K562 (cell line): ENCODE data around the gene CD82. TPM values are rescaled to one million over a fixed set of nuclear protein-coding genes. Genes with fewer than 3 reads are reported as not detected.

Experiments used
- ATAC-seq: fragments of 200-7000 bp; cut with Tn5 transposase; 3 replicates; pipeline ENCODE4 v1.9.1; 2020; ENCODE audit warnings: moderate library complexity
- BruUV-seq: library from RNA; stranded (reverse); fragments of 400-500 nt; replicated peaks from 2 replicates; lab custom pipeline; 2021; lab: Mats Ljungman, UMichigan
- CTCF ChIA-PET: fragments of 300-600 bp; formaldehyde crosslinking; extraction: SDS; loops from one replicate; lab custom pipeline; 2021; ENCODE audit warnings: low intra/inter-chr PET ratio; lab: Yijun Ruan, JAX
- POLR2A ChIA-PET: fragments of 300-600, 350-650 bp; sonication (Branson Sonifier 250); formaldehyde crosslinking; extraction: SDS; loops from one replicate; lab custom pipeline; 2021; ENCODE audit warnings: antibody characterized with exemption, inconsistent platforms; lab: Yijun Ruan, JAX
- DNase-seq, 4 experiments: peaks; one replicate each; pipeline versions ENCODE4 v3.0.0 to v3.0.0-alpha.2; 2011 to 2018; ENCODE audit warnings: low spot score in 3 of 4, mixed read lengths in 3 of 4; ENCODE audit errors: extremely low read depth in 1 of 4
- FAIRE-seq: peaks from 2 replicates; lab custom pipeline; 2011; peaks lifted over from hg19 to GRCh38; lab: Jason Lieb, UNC
- H2AFZ ChIP-seq: 2 replicates; pipeline ENCODE4 v1.6.0; 2011; ENCODE audit warnings: low read depth, low read length, control low read depth, inconsistent platforms
- H3K27ac ChIP-seq: fragments of 200-600 bp; 3 replicates; pipeline ENCODE4 v1.8.0; 2011; ENCODE audit warnings: low read depth, mild to moderate bottlenecking, control low read depth, inconsistent platforms, low read length, moderate library complexity, mixed read lengths; ENCODE audit errors: extremely low read depth
- H3K27me3 ChIP-seq, 2 experiments: fragments of 300-600 bp in 1 of 2; 2 replicates in 1 of 2; 3 replicates in 1 of 2; pipeline versions ENCODE4 v1.6.0 to v1.8.0; 2011; ENCODE audit warnings: inconsistent platforms in 2 of 2, low read length in 2 of 2, mild to moderate bottlenecking in 1 of 2, mixed read lengths in 1 of 2, moderate library complexity in 1 of 2; ENCODE audit not compliant: control insufficient read depth in 2 of 2, insufficient read depth in 2 of 2
- H3K36me3 ChIP-seq: fragments of 300-600 bp; 3 replicates; pipeline ENCODE4 v1.8.0; 2011; ENCODE audit warnings: mild to moderate bottlenecking, low read length, inconsistent platforms; ENCODE audit not compliant: control insufficient read depth, insufficient read depth
- H3K4me1 ChIP-seq, 2 experiments: fragments of 200-600 bp in 1 of 2; replicated peaks in 1 of 2; 2 replicates in 1 of 2; 3 replicates in 1 of 2; pipeline versions ENCODE4 v1.5.1 to v1.8.0; 2011; ENCODE audit warnings: inconsistent platforms in 2 of 2, low read length in 2 of 2, mild to moderate bottlenecking in 1 of 2, mixed read lengths in 1 of 2, moderate library complexity in 1 of 2; ENCODE audit not compliant: control insufficient read depth in 2 of 2, insufficient read depth in 2 of 2
- H3K4me2 ChIP-seq: 2 replicates; pipeline ENCODE4 v1.6.1; 2011; ENCODE audit warnings: low read length, control low read depth, inconsistent platforms, mixed read lengths; ENCODE audit not compliant: insufficient read depth
- H3K4me3 ChIP-seq: fragments of 200-600 bp; sonication (generic), shearing (Covaris generic); 2 replicates; pipeline ENCODE4 v1.5.1; 2016; ENCODE audit warnings: control low read depth, inconsistent platforms
- H3K79me2 ChIP-seq: fragments of 200-600 bp; 3 replicates; pipeline ENCODE4 v1.8.0; 2011; ENCODE audit warnings: low read length, inconsistent platforms; ENCODE audit not compliant: control insufficient read depth, insufficient read depth
- H3K9ac ChIP-seq, 2 experiments: 2 replicates each; pipeline versions ENCODE4 v1.6.0 to v1.6.1; 2011; ENCODE audit warnings: low read depth in 2 of 2, low read length in 2 of 2, control low read depth in 1 of 2, inconsistent platforms in 1 of 2, mild to moderate bottlenecking in 1 of 2, mixed read lengths in 1 of 2; ENCODE audit not compliant: insufficient read depth in 1 of 2
- H3K9me1 ChIP-seq: one replicate; pipeline ENCODE4 v1.6.0; 2011; ENCODE audit warnings: inconsistent platforms, mild to moderate bottlenecking, low read length, moderate library complexity; ENCODE audit not compliant: control insufficient read depth, insufficient read depth
- H3K9me3 ChIP-seq: replicated peaks from 2 replicates; pipeline ENCODE4 v1.5.1; 2011; ENCODE audit warnings: low read depth, low read length, inconsistent platforms; ENCODE audit not compliant: control insufficient read depth, insufficient read depth
- H4K20me1 ChIP-seq: replicated peaks from 2 replicates; pipeline ENCODE4 v1.6.1; 2011; ENCODE audit warnings: low read length, inconsistent platforms, mixed read lengths; ENCODE audit not compliant: control insufficient read depth, insufficient read depth
- KLF10 ChIP-seq: fragments of 250-450 bp; sonication (Bioruptor Pico); IDR thresholded peaks from 2 replicates; pipeline ENCODE4 v1.6.1; 2021; ENCODE audit warnings: matching md5 sums
- SIRT6 ChIP-seq: IDR thresholded peaks from one replicate; pipeline ENCODE4 v1.6.1; 2012; ENCODE audit warnings: low read depth, mild to moderate bottlenecking, control low read depth, inconsistent platforms, low read length, moderate library complexity
- SRSF9 ChIP-seq: fragments of 200-400 bp; formaldehyde crosslinking; IDR thresholded peaks from 2 replicates; pipeline ENCODE4 v1.6.1; 2017; ENCODE audit warnings: low read depth, low read length, borderline replicate concordance
- TARDBP ChIP-seq: fragments of 450-650 bp; IDR thresholded peaks from 2 replicates; pipeline ENCODE4 v1.6.1; 2016
- ZNF668 ChIP-seq: fragments of 250-450 bp; sonication (Bioruptor Pico); IDR thresholded peaks from 2 replicates; pipeline ENCODE4 v1.8.0; 2022; ENCODE audit warnings: mild to moderate bottlenecking, inconsistent platforms
- ZNF699 ChIP-seq: fragments of 250-450 bp; sonication (Bioruptor Pico); IDR thresholded peaks from 2 replicates; pipeline ENCODE4 v1.8.0; 2021; ENCODE audit warnings: mild to moderate bottlenecking, moderate library complexity; ENCODE audit not compliant: insufficient replicate concordance
- WGBS: fragments of 100-300 bp; shearing (Covaris generic); methylation state at CpG from one replicate; pipeline ENCODE4 v1.1.6; 2016; ENCODE audit warnings: low coverage, mixed read lengths; ENCODE audit not compliant: insufficient coverage; ENCODE audit errors: missing lambda C conversion rate; 5-methylcytosine and 5-hydroxymethylcytosine counted together
- in situ Hi-C: fragments of 300-500 bp; cut with MboI; formaldehyde crosslinking; loops from 4 replicates; pipeline ENCODE4 v1.15.0; 2018; ENCODE audit warnings: inconsistent platforms, mixed read lengths
- intact Hi-C: fragments of 100-400 bp; cut with micrococcal nuclease; formaldehyde crosslinking; loops from 2 replicates; pipeline ENCODE4 v1.14.2; 2022
- polyA plus RNA-seq, 8 experiments: library from polyadenylated mRNA; depleted of rRNA in 4 of 8; stranded (reverse) in 5 of 8; unstranded in 3 of 8; fragments of >200 nt; fragmentation: Nextera tagmentation in 2 of 8; fragmentation: Illumina TruSeq in 1 of 8; extraction: Ambion mirVana in 2 of 8; extraction: Trizol in 1 of 8; gene quantifications; 2 replicates each; pipeline versions ENCODE4 v1.2.1 to v1.2.3, GENCODE V29; 2011 to 2014; ENCODE audit warnings: inconsistent platforms in 1 of 8, missing spikeins in 1 of 8
- total RNA-seq, 7 experiments: library from RNA; depleted of rRNA in 6 of 7; stranded (reverse); fragments of >200 nt in 6 of 7; fragmentation: Illumina TruSeq in 2 of 7; extraction: Trizol in 2 of 7; gene quantifications; 2 replicates each; pipeline versions ENCODE4 v1.2.1 to v1.2.3, GENCODE V29; 2011 to 2021; ENCODE audit warnings: low replicate concordance in 1 of 7
- TF ChIP-seq, protein P1 (sequence below): fragments of 250-450 bp; sonication (Bioruptor Pico); IDR thresholded peaks from 2 replicates; pipeline ENCODE4 v1.5.0; 2021; ENCODE audit warnings: mild to moderate bottlenecking, borderline replicate concordance
- TF ChIP-seq, protein P2 (sequence below), 2 experiments: IDR thresholded peaks in 1 of 2; conservative IDR thresholded peaks in 1 of 2; 2 replicates each; pipeline ENCODE4 v1.6.1; 2016; ENCODE audit warnings: low read depth in 2 of 2, mild to moderate bottlenecking in 1 of 2, missing compliant biosample characterization in 1 of 2, missing genetic modification characterization in 1 of 2, moderate library complexity in 1 of 2
- TF ChIP-seq, protein P3 (sequence below): fragments of 250-450 bp; sonication (Bioruptor Pico); IDR thresholded peaks from 2 replicates; pipeline ENCODE4 v1.4.0; 2020; ENCODE audit warnings: borderline replicate concordance
- TF ChIP-seq, protein P4 (sequence below), 3 experiments: IDR thresholded peaks in 2 of 3; conservative IDR thresholded peaks in 1 of 3; 2 replicates each; pipeline ENCODE4 v1.5.1; 2011 to 2012; ENCODE audit warnings: low read length in 3 of 3, mild to moderate bottlenecking in 3 of 3, control low read depth in 2 of 3, improper control_type of control experiment in 1 of 3, inconsistent platforms in 1 of 3, low read depth in 1 of 3, mixed read lengths in 1 of 3, moderate library complexity in 1 of 3; ENCODE audit not compliant: insufficient read depth in 2 of 3

The CD82 gene
- total and polyA plus RNA-seq, 9 of the 15 experiments (the other 6 are each of a cell fraction or from before 2014, with no cell fraction given), result 0.27 to 9.4 (median 3.0) TPM

DNA sequence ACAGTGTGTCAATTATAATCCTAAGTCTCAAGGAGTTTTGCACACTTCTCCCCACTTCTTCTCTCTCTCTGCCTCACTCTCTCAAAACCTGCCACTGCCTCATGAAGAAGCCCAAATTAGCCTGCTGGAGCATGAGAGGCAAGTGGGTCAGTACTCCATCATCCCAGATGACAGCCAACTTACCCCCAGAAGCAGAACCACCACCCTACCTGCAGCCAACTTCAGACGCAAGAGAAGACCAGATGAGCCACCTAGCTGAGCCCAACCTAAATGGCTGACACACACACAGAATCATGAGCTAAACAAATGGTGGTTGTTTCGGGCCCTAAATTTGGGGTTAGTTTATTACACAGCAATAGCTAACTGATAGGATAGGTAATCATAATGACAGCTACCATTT is 61.2 kb downstream of the CD82 start (continued):
- TF ChIP-seq, protein P1, sequence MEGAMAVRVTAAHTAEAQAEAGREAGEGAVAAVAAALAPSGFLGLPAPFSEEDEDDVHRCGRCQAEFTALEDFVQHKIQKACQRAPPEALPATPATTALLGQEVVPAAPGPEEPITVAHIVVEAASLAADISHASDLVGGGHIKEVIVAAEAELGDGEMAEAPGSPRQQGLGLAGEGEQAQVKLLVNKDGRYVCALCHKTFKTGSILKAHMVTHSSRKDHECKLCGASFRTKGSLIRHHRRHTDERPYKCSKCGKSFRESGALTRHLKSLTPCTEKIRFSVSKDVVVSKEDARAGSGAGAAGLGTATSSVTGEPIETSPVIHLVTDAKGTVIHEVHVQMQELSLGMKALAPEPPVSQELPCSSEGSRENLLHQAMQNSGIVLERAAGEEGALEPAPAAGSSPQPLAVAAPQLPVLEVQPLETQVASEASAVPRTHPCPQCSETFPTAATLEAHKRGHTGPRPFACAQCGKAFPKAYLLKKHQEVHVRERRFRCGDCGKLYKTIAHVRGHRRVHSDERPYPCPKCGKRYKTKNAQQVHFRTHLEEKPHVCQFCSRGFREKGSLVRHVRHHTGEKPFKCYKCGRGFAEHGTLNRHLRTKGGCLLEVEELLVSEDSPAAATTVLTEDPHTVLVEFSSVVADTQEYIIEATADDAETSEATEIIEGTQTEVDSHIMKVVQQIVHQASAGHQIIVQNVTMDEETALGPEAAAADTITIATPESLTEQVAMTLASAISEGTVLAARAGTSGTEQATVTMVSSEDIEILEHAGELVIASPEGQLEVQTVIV (CRISPR knock-in tag), result no peak

DNA sequence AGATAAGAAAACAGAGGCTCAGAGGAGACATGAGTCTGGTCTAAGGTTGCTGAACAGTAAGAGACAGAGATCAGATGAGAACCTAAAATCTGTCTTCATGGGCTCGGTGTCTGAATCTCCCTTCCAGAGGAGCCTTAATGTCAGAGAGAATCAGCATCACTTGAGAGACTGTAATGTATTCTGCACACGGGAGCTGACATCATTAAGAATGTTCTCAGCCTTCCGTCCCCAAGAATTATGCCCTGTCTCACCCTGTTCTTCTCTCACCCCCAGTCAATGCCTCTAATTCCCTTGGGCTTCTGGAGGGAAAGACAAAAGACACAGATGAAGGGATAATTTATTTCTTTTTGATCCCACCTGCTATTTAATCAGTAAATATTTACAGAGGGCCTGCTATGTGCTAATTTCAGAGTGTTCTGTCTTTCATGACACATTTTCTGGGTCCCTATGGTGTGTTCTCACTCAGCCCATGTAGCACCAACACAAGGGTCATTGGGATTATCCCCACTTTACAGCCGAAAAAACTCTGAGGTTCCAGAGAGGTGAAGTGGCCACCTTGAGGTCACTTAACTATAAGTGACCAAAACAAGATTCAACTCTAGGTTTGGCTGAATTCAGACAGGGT is 61.8 kb downstream of the CD82 start:
- in situ Hi-C loops, result no loop called here
- WGBS, result 3% methylated on average over 4 of the region's 4 CpGs
- CTCF ChIA-PET, result no interaction called here
- TF ChIP-seq KLF10 (CRISPR knock-in tag) (no peak), ZNF699 (CRISPR knock-in tag) (no peak), SRSF9 (no peak), TARDBP (no peak), SIRT6 (no peak), ZNF668 (CRISPR knock-in tag) (no peak)
- TF ChIP-seq, protein P2, sequence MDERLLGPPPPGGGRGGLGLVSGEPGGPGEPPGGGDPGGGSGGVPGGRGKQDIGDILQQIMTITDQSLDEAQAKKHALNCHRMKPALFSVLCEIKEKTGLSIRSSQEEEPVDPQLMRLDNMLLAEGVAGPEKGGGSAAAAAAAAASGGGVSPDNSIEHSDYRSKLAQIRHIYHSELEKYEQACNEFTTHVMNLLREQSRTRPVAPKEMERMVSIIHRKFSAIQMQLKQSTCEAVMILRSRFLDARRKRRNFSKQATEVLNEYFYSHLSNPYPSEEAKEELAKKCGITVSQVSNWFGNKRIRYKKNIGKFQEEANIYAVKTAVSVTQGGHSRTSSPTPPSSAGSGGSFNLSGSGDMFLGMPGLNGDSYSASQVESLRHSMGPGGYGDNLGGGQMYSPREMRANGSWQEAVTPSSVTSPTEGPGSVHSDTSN (CRISPR knock-in tag; IDR thresholded peaks at IDR 0.05; ENCODE audit: low read depth), result no peak
- TF ChIP-seq, protein P2 (tag; conservative IDR thresholded peaks at IDR 0.05; ENCODE audit: low read depth), result no peak
- TF ChIP-seq, protein P3, sequence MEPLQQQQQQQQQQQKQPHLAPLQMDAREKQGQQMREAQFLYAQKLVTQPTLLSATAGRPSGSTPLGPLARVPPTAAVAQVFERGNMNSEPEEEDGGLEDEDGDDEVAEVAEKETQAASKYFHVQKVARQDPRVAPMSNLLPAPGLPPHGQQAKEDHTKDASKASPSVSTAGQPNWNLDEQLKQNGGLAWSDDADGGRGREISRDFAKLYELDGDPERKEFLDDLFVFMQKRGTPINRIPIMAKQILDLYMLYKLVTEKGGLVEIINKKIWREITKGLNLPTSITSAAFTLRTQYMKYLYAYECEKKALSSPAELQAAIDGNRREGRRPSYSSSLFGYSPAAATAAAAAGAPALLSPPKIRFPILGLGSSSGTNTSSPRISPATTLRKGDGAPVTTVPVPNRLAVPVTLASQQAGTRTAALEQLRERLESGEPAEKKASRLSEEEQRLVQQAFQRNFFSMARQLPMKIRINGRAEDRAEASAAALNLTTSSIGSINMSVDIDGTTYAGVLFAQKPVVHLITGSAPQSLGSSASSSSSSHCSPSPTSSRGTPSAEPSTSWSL (CRISPR knock-in tag), result no peak
- TF ChIP-seq, protein P4, sequence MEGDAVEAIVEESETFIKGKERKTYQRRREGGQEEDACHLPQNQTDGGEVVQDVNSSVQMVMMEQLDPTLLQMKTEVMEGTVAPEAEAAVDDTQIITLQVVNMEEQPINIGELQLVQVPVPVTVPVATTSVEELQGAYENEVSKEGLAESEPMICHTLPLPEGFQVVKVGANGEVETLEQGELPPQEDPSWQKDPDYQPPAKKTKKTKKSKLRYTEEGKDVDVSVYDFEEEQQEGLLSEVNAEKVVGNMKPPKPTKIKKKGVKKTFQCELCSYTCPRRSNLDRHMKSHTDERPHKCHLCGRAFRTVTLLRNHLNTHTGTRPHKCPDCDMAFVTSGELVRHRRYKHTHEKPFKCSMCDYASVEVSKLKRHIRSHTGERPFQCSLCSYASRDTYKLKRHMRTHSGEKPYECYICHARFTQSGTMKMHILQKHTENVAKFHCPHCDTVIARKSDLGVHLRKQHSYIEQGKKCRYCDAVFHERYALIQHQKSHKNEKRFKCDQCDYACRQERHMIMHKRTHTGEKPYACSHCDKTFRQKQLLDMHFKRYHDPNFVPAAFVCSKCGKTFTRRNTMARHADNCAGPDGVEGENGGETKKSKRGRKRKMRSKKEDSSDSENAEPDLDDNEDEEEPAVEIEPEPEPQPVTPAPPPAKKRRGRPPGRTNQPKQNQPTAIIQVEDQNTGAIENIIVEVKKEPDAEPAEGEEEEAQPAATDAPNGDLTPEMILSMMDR (IDR thresholded peaks at IDR 0.05 in 2 of 3, conservative IDR thresholded peaks at IDR 0.05 in 1 of 3; ENCODE audit: insufficient read depth in 2 of 3, low read depth in 1 of 3, low read length in 3 of 3), result no peak

More for the DNA sequence above, 61.8 kb downstream of the CD82 start:
- Histone ChIP-seq H3K4me2 (no peak overlapping the region), H3K36me3 (no peaks in the 10 kb centered on the region), H3K79me2 (no peaks in the 10 kb centered on the region), H3K9ac (no peak overlapping the region), H4K20me1 (no peaks in the 10 kb centered on the region), H3K9me1 (no peaks in the 10 kb centered on the region), H3K27ac (no peak overlapping the region), H2AFZ (no peak overlapping the region), H3K4me3 (no peak overlapping the region), H3K4me1 (no peaks in the 10 kb centered on the region; a peak in 1 of 5 replicates), H3K27me3 (peaks cover 25 to 57% of the 10 kb centered on the region in 2 experiments; a peak in 4 of 5 replicates), H3K9me3 (no peaks in the 10 kb centered on the region)
- DNase-seq (no peak), ATAC-seq (no peak), FAIRE-seq (no peak)
- no TSS peak for BruUV-seq
- intact Hi-C loops, result no loop called here
- POLR2A ChIA-PET, result interaction anchor here (0.6 kb wide), 1 partner anchor 467 kb away, joined by 4 read pairs; no protein-coding TSS in a partner anchor
